Naive thymus-derived CD4-positive, alpha-beta T cell (primary cell): Measurements from ENCODE around the gene TNRC6A. TPM values are rescaled to one million over a fixed set of nuclear protein-coding genes. Genes with fewer than 3 reads are reported as not detected.

Experiments
- ATAC-seq: fragments of 150-1000 bp; cut with Tn5 transposase; 2 replicates; pipeline ENCODE4 v1.10.0; 2021; ENCODE audit warnings: mild to moderate bottlenecking, moderate library complexity
- CTCF ChIA-PET: fragments of 350-600 bp; sonication (Branson Sonifier 250); formaldehyde crosslinking; loops from one replicate; lab custom pipeline; 2021; ENCODE audit warnings: antibody characterized with exemption; lab: Charles Lee
- POLR2A ChIA-PET: fragments of 350-600 bp; sonication (Branson Sonifier 250); formaldehyde crosslinking; loops from one replicate; lab custom pipeline; 2021; ENCODE audit warnings: antibody characterized with exemption, inconsistent platforms; lab: Charles Lee
- DNase-seq, 9 donors: peaks; one replicate each; pipeline versions ENCODE4 v3.0.0 to v3.0.0-alpha.2; 2020 to 2022; ENCODE audit warnings: mixed read lengths in 1 of 9
- H3K27ac ChIP-seq: one replicate; pipeline ENCODE4 v1.7.0; 2013; ENCODE audit warnings: mild to moderate bottlenecking, low read depth, low read length, moderate library complexity
- H3K27me3 ChIP-seq, 2 donors: one replicate each; pipeline ENCODE4 v1.7.0; 2013; ENCODE audit warnings: low read length in 2 of 2, mild to moderate bottlenecking in 2 of 2, moderate library complexity in 2 of 2; ENCODE audit not compliant: control insufficient read depth in 2 of 2, insufficient read depth in 2 of 2
- H3K36me3 ChIP-seq, 3 experiments: 1 replicate in 2 of 3; 2 replicates in 1 of 3; pipeline ENCODE4 v1.7.0; 2013; ENCODE audit warnings: low read length in 3 of 3, mild to moderate bottlenecking in 3 of 3, moderate library complexity in 1 of 3; ENCODE audit not compliant: insufficient read depth in 3 of 3, control insufficient read depth in 2 of 3
- H3K4me1 ChIP-seq, 2 donors: one replicate each; pipeline ENCODE4 v1.7.0; 2013; ENCODE audit warnings: low read length in 2 of 2, mild to moderate bottlenecking in 2 of 2, moderate library complexity in 1 of 2; ENCODE audit not compliant: control insufficient read depth in 2 of 2, insufficient read depth in 2 of 2
- H3K4me3 ChIP-seq: 2 replicates; pipeline ENCODE4 v1.7.0; 2013; ENCODE audit warnings: mild to moderate bottlenecking, low read length
- H3K9me3 ChIP-seq, 3 experiments: 1 replicate in 2 of 3; 2 replicates in 1 of 3; pipeline ENCODE4 v1.7.0; 2013; ENCODE audit warnings: low read length in 3 of 3; ENCODE audit not compliant: control insufficient read depth in 2 of 3
- H3K27ac Mint-ChIP-seq, 9 donors: one replicate each; pipeline ENCODE4 v1.8.0; 2020 to 2022; ENCODE audit warnings: mixed read lengths in 9 of 9, mild to moderate bottlenecking in 8 of 9, moderate library complexity in 5 of 9, inconsistent platforms in 2 of 9
- H3K27me3 Mint-ChIP-seq, 5 donors: one replicate each; pipeline ENCODE4 v1.8.0; 2021 to 2022; ENCODE audit warnings: mixed read lengths in 5 of 5, mild to moderate bottlenecking in 1 of 5
- H3K36me3 Mint-ChIP-seq, 5 donors: one replicate each; pipeline ENCODE4 v1.8.0; 2020 to 2022; ENCODE audit warnings: mixed read lengths in 5 of 5, mild to moderate bottlenecking in 3 of 5, inconsistent platforms in 1 of 5
- H3K4me1 Mint-ChIP-seq, 7 donors: one replicate each; pipeline ENCODE4 v1.8.0; 2020 to 2022; ENCODE audit warnings: mixed read lengths in 7 of 7, mild to moderate bottlenecking in 3 of 7, inconsistent platforms in 1 of 7
- H3K4me3 Mint-ChIP-seq, 10 donors: one replicate each; pipeline ENCODE4 v1.8.0; 2020 to 2022; ENCODE audit warnings: mild to moderate bottlenecking in 10 of 10, mixed read lengths in 10 of 10, moderate library complexity in 6 of 10, inconsistent platforms in 2 of 10
- H3K9me3 Mint-ChIP-seq, 11 donors: one replicate each; pipeline ENCODE4 v1.8.0; 2020 to 2022; ENCODE audit warnings: mixed read lengths in 11 of 11, mild to moderate bottlenecking in 4 of 11, inconsistent platforms in 1 of 11, moderate library complexity in 1 of 11
- intact Hi-C, 2 donors: fragments of 100-400 bp; cut with micrococcal nuclease; formaldehyde crosslinking; loops; one replicate each; pipeline ENCODE4 v1.15.1; 2023
- polyA plus RNA-seq, 2 donors: library from polyadenylated mRNA; unstranded; fragments of 300-500 nt; fragmentation: Illumina TruSeq; gene quantifications; one replicate each; pipeline ENCODE4 v1.2.3, GENCODE V29; 2021
- total RNA-seq, 6 experiments: library from RNA in 5 of 6; stranded (reverse) in 5 of 6; gene quantifications; 1 replicate in 5 of 6; 2 replicates in 1 of 6; pipeline ENCODE4 v1.2.3 and lab custom pipeline; 2021 to 2026

Gene TNRC6A
- total and polyA plus RNA-seq, 7 experiments from 2014 or later = 13.4 to 110 (median 75.2) TPM

- intact Hi-C loops = no loop called here
- ChIA-PET CTCF (no interaction called here), POLR2A (no interaction called here)
- Histone ChIP-seq H3K9me3 (no peaks in the 10 kb centered on the region), H3K27me3 (no peaks in the 10 kb centered on the region), H3K36me3 (peaks cover 0 to 20% (median 0%) of the 10 kb centered on the region in 3 experiments), H3K4me1 (no peaks in the 10 kb centered on the region), H3K4me3 (no peak overlapping the region), H3K27ac (no peak overlapping the region)
- no peaks in the 10 kb centered on the region for H3K9me3 Mint-ChIP-seq
- peaks cover 12 to 32% (median 23%) of the 10 kb centered on the region in 7 donors for H3K4me1 Mint-ChIP-seq
- ATAC-seq = no peak
- no peak overlapping the region for H3K27ac Mint-ChIP-seq
- H3K36me3 Mint-ChIP-seq = peaks cover 5 to 33% (median 10%) of the 10 kb centered on the region in 5 donors
- no peak overlapping the region for H3K4me3 Mint-ChIP-seq
- H3K27me3 Mint-ChIP-seq = no peaks in the 10 kb centered on the region
- no peak for DNase-seq
Observed at GRCh38 chr16:24766057-24766456, 36.6 kb downstream of the TNRC6A start.

DNA sequence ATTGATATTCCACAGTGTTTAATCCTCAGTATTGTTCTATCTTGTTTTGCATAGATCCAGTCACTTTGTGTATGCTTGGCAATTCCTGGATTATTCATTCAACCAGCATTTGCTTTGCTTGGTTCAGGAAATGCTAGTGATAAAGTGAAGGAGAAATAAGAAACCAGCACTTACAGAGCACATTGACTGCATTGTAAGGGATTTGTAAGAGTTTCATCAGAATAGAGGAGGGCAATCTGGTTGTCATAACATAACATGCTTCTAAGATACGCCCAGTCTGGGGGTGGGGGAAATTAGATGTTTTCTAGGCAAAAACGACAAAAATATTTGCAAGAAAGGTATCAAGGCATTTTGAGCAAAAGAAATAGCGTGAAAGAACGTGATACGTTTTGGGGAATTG lies 40.4 kb downstream of the TNRC6A start:
- intact Hi-C loops = no loop called here
- ChIA-PET POLR2A (no interaction called here), CTCF (interaction anchor here (1.2 kb wide), 1 partner anchor 15 kb away, joined by 4 read pairs; no protein-coding TSS in a partner anchor)
- Mint-ChIP-seq H3K27me3 (no peaks in the 10 kb centered on the region), H3K4me3 (no peak overlapping the region), H3K36me3 (peaks cover 4 to 45% (median 7%) of the 10 kb centered on the region in 5 donors), H3K4me1 (peaks cover 8 to 56% (median 49%) of the 10 kb centered on the region in 7 donors), H3K27ac (peak overlapping the region in 7 of 9 donors; percentile 1 to 57 (median 19)), H3K9me3 (no peaks in the 10 kb centered on the region)
- H3K36me3 ChIP-seq = peaks cover 0 to 10% (median 0%) of the 10 kb centered on the region in 3 experiments
- ATAC-seq = no peak
- no peak overlapping the region for H3K27ac ChIP-seq
- H3K4me1 ChIP-seq = no peaks in the 10 kb centered on the region
- no peaks in the 10 kb centered on the region for H3K27me3 ChIP-seq
- no peak for DNase-seq
- H3K4me3 ChIP-seq = no peak overlapping the region
- no peaks in the 10 kb centered on the region for H3K9me3 ChIP-seq

DNA sequence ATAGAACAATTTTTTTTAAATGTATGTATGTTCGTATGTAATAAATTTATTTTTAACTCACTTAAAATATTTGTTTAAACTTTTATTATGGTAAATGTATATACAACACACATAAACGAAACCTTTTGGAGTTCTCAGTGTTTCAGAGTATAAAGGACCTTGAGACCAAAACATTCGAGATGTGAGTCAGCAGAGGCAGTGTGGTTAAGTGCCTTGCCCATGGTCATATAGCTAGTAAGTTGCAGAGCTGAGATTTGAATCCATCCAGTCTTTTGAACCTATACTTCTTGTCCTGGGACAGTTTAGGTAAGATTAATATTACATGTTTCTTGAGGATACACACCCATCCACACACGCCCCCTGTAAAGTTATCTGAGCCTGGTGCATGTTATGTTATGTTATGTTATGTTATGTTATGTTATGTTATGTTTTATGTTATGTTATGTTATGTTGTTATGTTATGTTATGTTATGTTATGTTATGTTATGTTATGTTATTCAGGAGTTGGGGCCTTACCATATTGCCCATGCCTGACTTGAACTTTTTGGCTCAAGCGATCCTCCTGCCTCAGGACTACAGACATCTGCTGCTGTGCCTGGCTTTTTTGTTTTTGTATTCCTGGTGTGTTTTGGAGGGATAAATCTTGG lies 41.8 kb downstream of the TNRC6A start:
- intact Hi-C loops = no loop called here
- Mint-ChIP-seq H3K9me3 (no peaks in the 10 kb centered on the region), H3K4me1 (peaks cover 13 to 59% (median 49%) of the 10 kb centered on the region in 7 donors), H3K4me3 (no peak overlapping the region), H3K36me3 (peaks cover 5 to 43% (median 8%) of the 10 kb centered on the region in 5 donors), H3K27me3 (no peaks in the 10 kb centered on the region), H3K27ac (peak overlapping the region in 6 of 9 donors; percentile 7 to 64 (median 18))
- POLR2A ChIA-PET = no interaction called here
- no peaks in the 10 kb centered on the region for H3K27me3 ChIP-seq
- H3K27ac ChIP-seq = no peak overlapping the region
- no peaks in the 10 kb centered on the region for H3K9me3 ChIP-seq
- ATAC-seq (no peak), DNase-seq (no peak)
- H3K4me1 ChIP-seq = no peaks in the 10 kb centered on the region
- peaks cover 0 to 1% (median 0%) of the 10 kb centered on the region in 3 experiments for H3K36me3 ChIP-seq
- CTCF ChIA-PET = no interaction called here
- no peak overlapping the region for H3K4me3 ChIP-seq

GRCh38 chr16:24771779-24772157 lies 42.3 kb downstream of the TNRC6A start:
- intact Hi-C loops = no loop called here
- Histone ChIP-seq H3K4me1 (no peaks in the 10 kb centered on the region), H3K4me3 (no peak overlapping the region), H3K27ac (no peak overlapping the region), H3K36me3 (peaks cover 0 to 5% (median 0%) of the 10 kb centered on the region in 3 experiments), H3K27me3 (no peaks in the 10 kb centered on the region), H3K9me3 (no peaks in the 10 kb centered on the region)
- no peaks in the 10 kb centered on the region for H3K9me3 Mint-ChIP-seq
- DNase-seq (no peak), ATAC-seq (no peak)
- H3K4me3 Mint-ChIP-seq = no peak overlapping the region
- ChIA-PET POLR2A (no interaction called here), CTCF (no interaction called here)
- no peaks in the 10 kb centered on the region for H3K27me3 Mint-ChIP-seq
- peaks cover 13 to 59% (median 49%) of the 10 kb centered on the region in 7 donors for H3K4me1 Mint-ChIP-seq
- H3K27ac Mint-ChIP-seq = peak overlapping the region in 5 of 9 donors; percentile 7 to 64 (median 12)
- peaks cover 5 to 46% (median 11%) of the 10 kb centered on the region in 5 donors for H3K36me3 Mint-ChIP-seq

- Histone ChIP-seq H3K9me3 (no peaks in the 10 kb centered on the region), H3K36me3 (peaks cover 0 to 26% (median 15%) of the 10 kb centered on the region in 3 experiments), H3K27me3 (no peaks in the 10 kb centered on the region), H3K4me1 (no peaks in the 10 kb centered on the region), H3K4me3 (no peak overlapping the region), H3K27ac (no peak overlapping the region)
- no peak for DNase-seq
- Mint-ChIP-seq H3K9me3 (no peaks in the 10 kb centered on the region), H3K4me3 (no peak overlapping the region), H3K27ac (peak overlapping the region in 5 of 9 donors; percentile 16 to 65 (median 26)), H3K36me3 (peaks cover 10 to 58% (median 25%) of the 10 kb centered on the region in 5 donors), H3K27me3 (no peaks in the 10 kb centered on the region), H3K4me1 (peaks cover 13 to 58% (median 47%) of the 10 kb centered on the region in 7 donors)
- intact Hi-C loops = no loop called here
- no peak for ATAC-seq
- CTCF ChIA-PET = no interaction called here
- POLR2A ChIA-PET = no interaction called here
Observed at GRCh38 chr16:24773771-24774427, 44.4 kb downstream of the TNRC6A start.

GRCh38 chr16:24774510-24774909 lies 45.1 kb downstream of the TNRC6A start:
- Histone ChIP-seq H3K27ac (no peak overlapping the region), H3K27me3 (no peaks in the 10 kb centered on the region), H3K4me1 (no peaks in the 10 kb centered on the region), H3K4me3 (no peak overlapping the region), H3K9me3 (no peaks in the 10 kb centered on the region), H3K36me3 (peaks cover 0 to 27% (median 15%) of the 10 kb centered on the region in 3 experiments)
- POLR2A ChIA-PET = no interaction called here
- no peak for ATAC-seq
- H3K27me3 Mint-ChIP-seq = no peaks in the 10 kb centered on the region
- H3K4me3 Mint-ChIP-seq = no peak overlapping the region
- DNase-seq = no peak
- peaks cover 11 to 59% (median 45%) of the 10 kb centered on the region in 7 donors for H3K4me1 Mint-ChIP-seq
- intact Hi-C loops = no loop called here
- CTCF ChIA-PET = no interaction called here
- peaks cover 11 to 62% (median 29%) of the 10 kb centered on the region in 5 donors for H3K36me3 Mint-ChIP-seq
- H3K9me3 Mint-ChIP-seq = no peaks in the 10 kb centered on the region
- peak overlapping the region in 3 of 9 donors; percentile 16 to 60 (median 26) for H3K27ac Mint-ChIP-seq
